Stimulated activated CD4-positive, alpha-beta T cell treated with anti-CD3 and anti-CD28 coated beads, TNF-alpha, amount 100 ng/mL, for 24 hours (primary cell): ENCODE data around the gene RREB1.

Source experiments
- DNase-seq, 3 experiments: peaks; one replicate each; pipeline ENCODE4 v3.0.0-alpha.2; 2020; ENCODE audit warnings: low read depth in 3 of 3

RREB1 gene

DNA sequence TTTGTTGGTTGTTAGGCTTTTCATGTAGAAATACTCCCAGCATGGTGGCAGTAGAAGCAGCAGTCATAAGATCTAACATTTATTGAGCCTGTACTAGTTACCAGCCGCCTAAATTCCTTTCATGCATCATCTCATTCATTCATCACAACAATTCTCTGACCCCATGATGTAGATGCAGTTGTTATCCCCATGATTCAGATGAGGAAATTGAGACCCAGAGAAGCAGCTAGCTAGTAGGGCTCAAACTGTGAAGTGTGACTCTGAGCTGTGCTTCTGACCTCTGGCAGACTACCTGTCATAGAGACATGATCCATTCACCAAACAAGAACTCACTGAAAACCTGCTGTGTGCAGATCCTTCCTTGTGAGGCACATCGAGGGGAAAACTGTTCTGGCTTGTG, 16.9 kb downstream of the RREB1 start:
- DNase-seq = no peak

DNA sequence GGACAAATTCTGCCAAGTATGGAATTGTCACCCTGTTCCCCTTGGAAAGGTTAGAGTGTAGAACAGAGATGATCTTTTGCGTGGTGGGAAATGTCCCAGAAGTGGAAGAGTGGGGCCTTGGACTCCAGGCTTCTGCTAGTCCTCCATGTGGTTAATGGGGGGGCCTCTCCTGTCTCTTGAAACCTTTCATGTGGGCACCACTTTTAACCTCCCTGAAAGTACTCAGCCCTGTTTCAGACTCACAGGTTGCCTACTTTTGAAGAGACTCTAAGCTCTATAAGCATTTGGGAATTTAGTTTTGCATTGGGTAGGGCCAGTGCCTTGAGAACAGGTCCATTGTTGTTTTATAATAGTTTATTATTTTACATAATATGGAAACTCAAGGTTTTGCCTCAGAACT, 17.5 kb downstream of the RREB1 start:
- no peak for DNase-seq

DNA sequence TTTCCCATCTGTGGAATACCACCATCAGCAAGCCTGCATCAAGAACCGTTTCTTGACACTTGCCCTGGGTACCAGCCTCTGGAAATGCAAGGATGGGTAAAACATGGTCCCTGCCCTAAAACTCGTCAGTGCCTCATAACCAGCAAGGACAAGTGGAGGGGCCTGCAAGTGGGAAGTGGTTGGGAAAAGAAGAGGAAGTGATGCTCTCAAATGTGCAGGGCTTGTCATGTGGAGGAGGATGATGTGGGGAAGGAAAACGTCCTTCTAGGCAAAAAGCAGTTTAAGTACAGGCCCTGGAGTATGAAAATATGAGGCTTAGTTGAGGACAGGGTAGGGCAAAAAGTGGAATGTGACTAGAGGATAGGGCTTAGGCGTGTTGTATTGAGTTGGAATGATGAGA, 19.0 kb downstream of the RREB1 start:
- no peak for DNase-seq

DNA sequence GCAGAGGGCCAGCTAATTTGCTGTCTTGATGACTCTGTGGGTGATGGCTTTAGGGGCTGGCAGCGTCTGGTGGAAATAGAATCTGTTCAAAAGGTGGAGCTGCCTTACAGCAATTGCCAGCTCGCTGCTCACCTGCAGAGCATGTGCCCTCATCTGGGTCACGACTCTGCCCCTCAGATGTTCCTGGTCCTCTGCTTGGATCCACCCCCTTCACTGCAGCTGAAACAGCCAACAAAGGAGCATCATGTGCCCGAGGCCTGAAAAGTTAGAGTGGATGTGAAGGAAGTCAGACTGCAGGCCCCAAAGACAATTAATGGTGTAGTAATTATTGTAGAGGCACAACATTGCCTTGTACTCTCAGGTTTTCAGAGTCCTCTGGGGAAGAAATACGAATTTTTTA, 19.9 kb downstream of the RREB1 start:
- DNase-seq = no peak

DNA sequence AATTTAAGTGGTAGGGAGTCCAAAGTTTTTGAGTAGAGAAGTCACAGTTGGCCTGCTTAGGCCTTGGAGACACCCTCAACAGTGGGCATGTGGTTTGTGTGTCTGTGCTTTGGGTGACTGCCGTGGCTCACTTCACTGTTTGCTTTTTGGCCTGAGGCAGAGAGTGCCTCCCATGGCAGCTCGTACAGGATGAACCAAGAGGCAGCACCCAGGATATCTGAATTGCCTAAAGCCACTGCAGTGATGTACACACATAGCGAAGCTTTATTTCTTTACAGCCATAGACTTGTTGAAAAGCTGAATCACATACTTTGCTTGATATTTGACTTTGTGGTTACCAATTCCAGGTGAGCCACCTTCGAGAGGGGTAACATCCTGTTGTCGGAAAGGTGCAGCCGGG, 21.6 kb downstream of the RREB1 start:
- no peak for DNase-seq

DNA sequence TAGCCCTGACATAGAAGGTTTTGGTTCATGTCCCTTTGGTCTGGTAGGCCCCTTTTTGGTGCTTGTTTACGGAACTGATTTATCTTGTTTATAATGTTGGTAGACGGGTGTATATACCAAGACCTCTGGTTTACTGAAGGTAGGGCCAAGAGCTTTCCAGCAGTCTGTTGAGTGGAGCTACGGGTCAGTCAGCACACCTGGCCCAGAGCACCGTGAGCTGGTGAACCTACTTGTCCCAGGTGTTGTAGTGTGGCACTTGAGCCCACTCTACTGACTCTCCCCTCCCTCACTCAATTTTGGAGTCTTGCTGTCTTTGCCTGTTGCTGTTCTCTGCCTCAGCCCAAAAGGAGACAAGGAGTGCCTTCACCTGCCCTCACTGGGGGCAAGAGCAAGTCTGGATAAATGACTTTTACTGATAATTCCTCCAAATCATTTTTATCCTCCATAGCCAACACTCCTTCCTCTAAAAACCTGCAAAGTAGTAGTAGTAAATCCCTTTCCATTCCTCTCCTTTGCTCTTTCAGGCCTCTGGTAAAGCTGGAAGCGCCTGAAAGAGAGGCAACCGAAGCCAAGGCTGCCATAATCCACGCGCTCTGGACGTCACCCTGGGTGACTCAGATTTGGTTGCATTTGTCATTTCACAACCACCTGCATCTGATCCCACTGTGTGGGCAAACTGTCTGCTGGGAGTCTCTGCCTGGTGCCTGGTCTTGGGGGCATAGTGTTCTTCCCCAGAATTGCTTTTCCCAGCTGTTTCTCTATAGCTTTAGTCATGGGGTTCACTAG, 22.2 kb downstream of the RREB1 start:
- peak in 1 of 3 experiments; percentile 52 for DNase-seq

DNA sequence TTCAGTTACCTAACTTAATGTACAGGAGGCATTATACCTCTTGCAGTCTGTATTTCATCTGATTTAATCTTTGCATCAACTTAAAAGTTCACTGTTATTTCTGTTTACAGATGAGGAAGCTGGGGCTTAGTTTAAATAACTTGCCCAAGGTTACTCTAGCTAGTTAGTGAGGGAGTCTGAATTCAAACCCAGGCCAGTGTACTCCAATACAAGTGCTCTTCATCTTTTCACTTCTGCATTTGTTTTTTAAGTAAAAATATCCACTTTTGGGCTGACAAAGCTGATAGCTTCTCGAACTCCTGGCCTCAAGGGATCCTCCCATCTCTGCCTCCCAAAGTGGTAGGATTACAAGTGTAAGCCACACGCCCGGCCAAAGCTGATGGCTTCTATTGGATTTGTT, 23.6 kb downstream of the RREB1 start:
- no peak for DNase-seq

DNA sequence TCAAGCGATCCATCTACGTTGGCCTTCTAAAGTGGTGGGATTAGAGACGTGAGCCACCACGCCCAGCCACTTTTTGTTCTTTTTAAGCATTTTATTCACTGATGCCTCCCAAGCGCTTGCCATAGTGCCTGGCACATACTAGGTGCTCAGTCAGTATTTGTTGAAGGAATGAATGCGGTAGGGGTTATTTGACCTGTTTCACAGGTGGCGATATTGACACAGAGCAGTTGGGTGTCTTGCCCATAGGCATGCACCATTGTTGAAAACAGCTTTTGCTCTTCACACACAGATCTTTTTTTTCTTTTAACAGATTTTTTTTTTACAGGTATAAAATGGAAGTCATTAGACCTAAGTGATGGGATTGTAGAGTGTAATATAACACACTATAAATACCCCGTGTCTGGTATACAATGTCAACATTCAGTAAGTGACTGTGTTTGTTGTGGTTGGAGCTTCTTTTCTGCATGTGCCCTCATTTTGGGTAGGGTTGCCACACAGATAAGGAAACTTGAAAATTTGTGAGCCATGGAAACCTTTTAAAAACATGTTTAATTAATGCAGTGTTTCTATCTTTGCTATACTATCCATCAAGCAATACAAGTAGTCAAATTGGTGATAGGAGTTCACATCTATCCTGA, 24.8 kb downstream of the RREB1 start:
- DNase-seq = no peak

DNA sequence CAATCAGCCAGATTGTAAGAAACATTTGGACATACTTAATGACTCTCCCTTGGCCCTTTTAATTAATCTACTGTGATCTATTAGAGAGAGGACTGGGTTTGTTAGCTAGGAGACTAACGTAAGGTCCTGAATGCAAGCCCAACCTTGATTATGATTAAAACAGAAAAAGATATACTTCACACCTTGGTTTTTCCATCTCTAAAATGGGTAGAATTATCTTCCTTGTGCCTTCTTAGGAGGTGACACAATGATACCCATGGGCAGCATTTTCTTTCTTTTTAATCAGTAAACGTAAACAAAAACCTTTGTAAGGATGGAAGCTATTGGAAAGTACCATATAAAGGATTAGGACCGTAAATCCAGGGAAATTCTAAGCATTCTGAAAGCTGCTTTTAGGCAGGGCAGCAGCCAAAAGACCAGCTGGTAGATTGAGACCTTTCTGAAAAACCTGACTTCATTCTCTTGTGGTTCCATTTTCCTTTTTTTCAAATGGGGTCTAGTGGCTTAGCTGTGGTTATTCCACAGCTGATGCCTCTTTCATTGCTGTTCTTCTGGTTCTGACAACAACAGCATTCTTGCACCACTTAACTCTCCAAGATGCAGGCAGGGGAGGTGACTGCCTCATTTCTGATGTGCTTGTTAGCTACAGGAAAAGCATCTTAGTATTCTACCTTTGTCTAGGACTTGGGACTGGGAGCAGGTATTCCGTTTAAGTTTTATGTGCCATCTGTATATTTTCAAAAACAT, 27.4 kb downstream of the RREB1 start:
- no peak for DNase-seq

DNA sequence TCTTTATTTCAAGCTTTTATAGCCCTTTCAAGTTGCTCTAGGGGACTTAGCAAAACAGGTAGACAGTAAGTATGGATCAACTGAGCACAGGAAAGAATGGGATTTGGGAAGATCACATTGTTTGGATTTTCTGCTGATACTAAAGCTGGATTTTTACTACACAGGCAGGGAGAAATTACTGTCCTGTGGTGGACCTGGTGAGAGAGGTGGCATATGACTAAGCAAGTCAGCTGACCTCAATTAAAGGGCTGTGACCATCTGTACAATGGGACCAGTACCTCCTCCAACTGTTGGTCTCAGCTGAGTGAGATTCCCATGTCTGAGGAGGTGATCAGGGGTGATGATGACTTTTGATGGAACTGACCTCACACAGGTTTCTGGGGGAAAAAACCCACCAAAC, 28.0 kb downstream of the RREB1 start:
- DNase-seq = no peak

DNA sequence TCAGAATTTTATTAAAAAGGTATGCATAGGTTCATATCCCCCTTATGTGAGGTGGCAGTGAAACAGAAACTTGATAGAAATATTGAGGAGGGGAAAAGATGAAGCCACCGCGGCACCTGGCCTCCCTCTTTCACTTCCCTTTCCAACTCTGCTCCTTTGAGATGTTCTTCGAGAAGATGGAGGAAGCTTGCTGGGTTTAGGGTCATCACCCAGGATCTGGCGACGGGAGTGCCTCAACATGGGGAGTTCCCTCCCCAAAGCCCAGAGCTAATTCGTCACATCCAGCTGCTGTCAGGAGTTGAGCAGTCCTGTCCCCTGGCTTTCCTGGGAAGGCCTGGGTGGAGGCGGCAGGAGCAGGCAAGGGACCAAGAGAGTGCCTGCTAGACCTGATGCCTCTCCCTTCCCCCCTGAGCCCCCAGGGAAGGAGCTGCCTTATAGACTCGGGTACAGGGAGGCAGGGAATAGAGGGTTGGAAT, 29.1 kb downstream of the RREB1 start:
- no peak for DNase-seq

DNA sequence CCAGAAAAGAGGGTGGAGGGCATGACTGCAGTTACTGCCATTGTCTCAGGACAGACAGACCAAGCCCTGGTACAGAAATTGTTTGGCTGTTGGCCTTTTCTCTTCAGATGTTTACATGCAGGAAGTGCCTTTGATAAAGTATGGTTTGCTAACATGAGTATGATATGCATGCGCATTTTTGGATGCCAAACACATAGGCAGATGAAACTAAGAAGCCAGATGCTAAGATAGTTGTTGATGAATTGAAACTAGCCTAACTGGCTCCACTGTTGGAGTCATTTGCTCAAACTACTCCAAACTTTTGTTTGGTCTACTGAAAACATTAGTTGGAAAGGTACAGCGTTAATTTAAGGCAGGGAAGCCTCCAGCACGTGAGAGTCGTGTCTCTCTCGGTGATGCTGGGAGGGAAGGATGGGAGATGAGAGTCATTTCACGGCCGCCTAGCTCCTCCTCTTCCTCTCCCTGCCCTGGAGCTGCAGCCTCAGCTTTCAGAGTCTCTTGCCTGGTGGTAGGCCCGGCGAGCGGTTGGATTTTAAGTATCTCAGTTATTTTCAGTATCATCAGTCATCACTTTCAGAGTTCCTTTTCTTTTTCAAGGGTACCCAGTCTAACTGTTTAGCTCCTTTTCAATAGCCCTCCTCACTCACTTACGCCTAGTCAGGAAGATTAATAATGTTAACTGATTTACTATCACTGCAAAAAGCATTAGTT, 29.7 kb downstream of the RREB1 start:
- DNase-seq = peak; percentile 39 to 70 (median 51)

DNA sequence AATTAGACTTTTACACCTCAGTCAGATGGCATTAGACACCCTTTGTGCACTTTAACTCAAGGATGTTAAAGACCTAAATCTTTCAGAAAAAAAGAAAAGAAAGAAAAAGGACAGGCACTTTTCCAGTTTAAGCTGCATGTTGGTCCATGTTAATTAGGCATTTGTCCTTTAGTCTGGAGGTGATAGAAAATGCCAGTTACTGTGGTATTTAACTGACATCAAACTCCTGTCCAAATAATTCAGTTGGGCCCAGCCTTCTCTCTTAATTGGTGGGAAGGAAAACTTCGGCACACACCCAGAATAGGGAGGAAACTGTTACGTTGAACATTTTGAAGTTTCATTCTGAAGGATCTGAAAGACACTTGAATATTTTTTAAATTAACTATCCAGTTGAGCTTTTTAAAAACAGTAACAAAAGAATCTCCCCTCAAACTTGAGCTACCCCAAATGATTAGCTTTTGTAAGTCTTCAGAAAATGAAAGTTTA, 30.3 kb downstream of the RREB1 start:
- DNase-seq = no peak

DNA sequence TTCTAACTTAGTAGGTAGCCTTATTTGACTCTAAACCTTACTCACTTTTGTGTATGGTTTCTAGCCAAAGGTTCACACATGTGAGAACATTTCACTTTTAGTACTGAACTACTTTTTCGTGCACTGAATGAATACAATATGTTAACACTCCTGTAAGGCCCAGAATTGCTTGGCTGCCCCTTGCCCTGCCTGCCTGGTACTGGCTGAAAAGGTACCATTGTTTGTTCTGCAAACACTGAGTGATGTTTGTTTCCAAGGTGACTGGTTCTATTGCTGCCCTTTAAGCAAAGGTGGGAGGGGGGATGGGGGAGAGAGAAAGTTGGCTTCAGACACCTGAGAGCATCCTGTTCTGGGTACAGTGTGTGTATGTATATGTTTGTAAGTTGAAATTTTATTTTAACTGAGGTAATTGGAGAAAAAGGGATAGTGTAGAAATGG, 31.2 kb downstream of the RREB1 start:
- DNase-seq = no peak

DNA sequence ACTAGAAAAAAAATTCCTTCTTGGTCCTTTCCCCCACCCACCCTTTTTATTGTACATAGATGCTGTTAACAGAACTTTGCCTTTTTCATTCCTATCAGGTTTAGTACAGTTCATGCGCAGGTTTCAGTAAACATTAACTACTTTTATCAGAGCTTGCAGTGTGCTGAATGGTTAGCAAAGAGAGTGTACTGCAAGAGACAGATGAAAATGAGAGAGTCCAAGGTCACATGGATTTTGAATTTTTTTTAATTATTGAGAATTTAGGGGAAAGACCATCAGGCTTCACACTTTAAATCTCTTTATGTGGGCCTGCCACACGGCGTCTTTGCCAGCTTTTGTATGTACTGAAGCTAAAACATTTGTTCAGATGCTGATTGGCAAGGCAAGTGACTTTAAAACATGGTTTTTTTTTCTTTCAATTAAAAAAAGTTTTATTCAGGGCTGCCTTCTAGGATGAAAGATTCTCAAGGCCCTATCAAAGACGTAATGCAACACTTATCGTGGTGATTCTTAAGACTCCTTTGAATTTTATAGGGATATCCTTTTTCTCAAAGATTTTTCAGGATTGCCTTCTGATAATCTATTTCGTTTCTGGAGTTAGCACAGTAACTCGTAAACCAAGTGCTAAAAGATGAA, 32.2 kb downstream of the RREB1 start:
- DNase-seq = no peak

DNA sequence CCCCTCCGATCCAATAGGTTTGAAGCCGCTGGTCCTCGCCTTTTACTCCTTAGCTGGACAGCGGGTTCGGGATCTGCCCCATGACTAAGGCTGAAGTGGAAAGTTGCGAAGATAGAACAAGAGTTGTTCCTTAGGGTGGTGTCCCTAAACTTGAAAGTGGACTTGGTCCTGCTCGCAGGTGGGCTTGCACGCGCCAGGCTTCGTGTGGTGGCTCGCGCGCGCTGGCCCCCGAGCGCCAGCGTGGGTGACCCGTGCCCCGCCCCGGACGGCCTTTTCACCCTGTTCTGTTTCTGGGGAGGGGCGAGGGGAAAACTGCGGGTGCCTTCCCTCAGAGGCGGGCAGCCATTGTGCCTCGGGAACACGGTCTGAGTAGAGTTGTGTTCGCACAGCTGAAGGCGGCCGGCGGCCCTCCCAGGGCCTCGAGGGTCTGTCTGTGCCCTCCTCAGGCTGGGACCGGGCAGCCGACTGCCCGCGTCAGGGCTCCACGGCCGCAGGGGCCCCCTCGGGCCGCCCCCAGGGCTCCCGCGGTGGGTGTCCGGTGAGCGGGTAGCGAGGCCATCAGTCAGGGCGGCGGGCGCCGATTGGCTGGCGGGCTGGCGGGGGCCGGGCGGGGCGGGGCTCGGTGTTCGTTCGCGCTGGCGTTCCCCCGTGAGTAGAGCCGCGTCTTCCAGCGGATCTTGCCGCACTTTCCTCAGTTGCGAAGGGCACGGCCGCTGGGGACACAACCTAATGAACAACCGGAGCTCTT, 33.0 kb downstream of the RREB1 start:
- DNase-seq = peak; percentile 63 to 79 (median 68)

DNA sequence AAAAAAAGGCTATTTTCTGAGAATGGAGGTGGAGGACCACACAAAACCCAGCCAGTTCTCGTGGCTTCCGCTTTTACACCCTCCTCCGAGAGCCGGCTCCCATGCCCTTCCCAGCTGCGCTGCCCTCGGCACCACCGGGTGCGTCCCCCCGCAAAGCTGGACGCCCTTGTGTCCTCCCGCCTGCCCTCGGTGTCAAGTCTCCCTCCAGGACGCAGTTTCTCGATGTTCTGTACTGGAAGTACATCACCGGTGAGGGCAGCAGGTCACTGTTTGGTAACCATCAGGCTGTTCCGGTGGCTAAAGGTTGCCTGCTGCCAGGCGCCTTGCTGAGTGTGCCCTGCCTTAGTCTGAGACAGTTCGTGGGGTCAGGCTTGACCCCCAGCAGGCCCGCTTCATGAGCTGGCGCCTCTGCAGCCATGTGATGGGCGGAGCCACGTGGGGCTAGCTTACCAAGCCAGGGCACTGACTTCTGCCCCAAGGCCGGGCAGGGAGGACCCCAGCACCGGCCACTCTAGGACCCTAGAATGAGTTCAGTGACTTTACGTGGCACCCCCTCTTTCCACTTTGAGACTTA, 34.6 kb downstream of the RREB1 start:
- no peak for DNase-seq

DNA sequence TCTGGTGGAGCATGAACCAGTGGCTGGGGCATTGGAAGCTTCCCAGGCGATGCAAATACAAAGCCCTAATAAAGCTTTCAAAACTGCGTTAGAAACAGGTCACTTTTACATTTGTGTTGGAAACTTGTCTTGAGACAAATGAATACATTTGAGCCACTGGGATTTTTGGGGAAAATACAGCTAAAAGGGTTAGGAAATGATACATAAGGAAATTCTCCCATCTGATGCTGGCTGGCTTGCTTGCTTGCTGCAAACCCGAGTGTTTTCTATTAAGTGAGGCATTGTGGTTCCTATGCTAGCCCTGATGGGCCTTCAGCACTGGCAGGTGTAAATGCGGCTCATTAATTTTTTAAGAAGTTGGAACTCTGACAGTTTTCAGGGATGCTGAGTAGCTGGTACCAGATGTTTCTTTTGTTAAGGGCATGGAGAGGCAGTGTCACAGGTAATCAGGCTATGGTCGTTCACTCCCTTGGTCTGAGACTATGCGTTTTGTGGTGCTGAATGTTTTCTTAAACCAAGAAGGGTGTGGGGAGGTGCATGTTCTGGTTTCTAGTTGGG, 35.2 kb downstream of the RREB1 start:
- DNase-seq = no peak

DNA sequence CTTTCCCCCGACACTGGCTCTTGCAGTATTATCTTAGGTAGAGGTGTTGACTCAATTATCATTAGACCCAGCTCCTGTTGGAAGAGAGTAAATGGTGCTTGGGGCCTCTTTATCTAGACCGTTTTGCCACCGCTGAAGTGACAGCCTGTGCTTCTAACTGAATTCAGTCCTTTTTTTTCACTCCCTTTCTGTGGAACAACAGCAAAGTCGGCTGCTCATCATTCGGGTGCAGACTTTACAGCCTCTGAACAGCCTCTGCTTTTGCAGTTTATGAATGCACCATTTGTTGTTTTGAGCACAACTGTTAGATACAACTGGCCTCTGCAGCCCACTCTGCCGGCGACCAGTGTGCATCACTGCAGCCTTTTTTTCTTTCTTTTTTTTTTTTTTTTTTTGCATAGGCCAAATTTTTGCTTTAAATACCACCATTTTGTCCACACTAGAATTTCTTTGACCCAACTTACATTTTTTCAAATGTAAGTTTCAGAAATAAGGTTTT, 35.8 kb downstream of the RREB1 start:
- no peak for DNase-seq
